OCI-LY1 (cell line): ENCODE results near the gene HS3ST2.

Experiments
- H2AFZ ChIP-seq: fragments of 200-600 bp; sonication (generic), shearing (Covaris generic); 2 replicates; pipeline ENCODE4 v1.6.0; 2014; ENCODE audit warnings: antibody characterized with exemption, mild to moderate bottlenecking, low read length
- H3F3A ChIP-seq: fragments of 200-600 bp; sonication (generic), shearing (Covaris generic); 2 replicates; pipeline ENCODE4 v1.6.0; 2014; ENCODE audit warnings: mild to moderate bottlenecking, antibody characterized with exemption, low read length, moderate library complexity; ENCODE audit not compliant: insufficient read depth
- H3K27ac ChIP-seq: fragments of 200-600 bp; sonication (generic); 2 replicates; pipeline ENCODE4 v1.5.1; 2014; ENCODE audit warnings: low read length, mixed run types, mild to moderate bottlenecking, low read depth; ENCODE audit not compliant: poor library complexity, severe bottlenecking
- H3K27me3 ChIP-seq: fragments of 200-600 bp; sonication (generic); 2 replicates; pipeline ENCODE4 v1.6.0; 2014; ENCODE audit warnings: antibody characterized with exemption, mild to moderate bottlenecking, low read length, moderate library complexity; ENCODE audit not compliant: insufficient read depth
- H3K36me3 ChIP-seq: fragments of 200-600 bp; sonication (generic); 2 replicates; pipeline ENCODE4 v1.6.1; 2014; ENCODE audit warnings: mild to moderate bottlenecking, antibody characterized with exemption, low read length, moderate library complexity, mixed read lengths; ENCODE audit not compliant: insufficient read depth
- H3K4me1 ChIP-seq: fragments of 200-600 bp; sonication (generic); 2 replicates; pipeline ENCODE4 v1.5.1; 2014; ENCODE audit warnings: mild to moderate bottlenecking, low read length, moderate library complexity; ENCODE audit not compliant: insufficient read depth, severe bottlenecking
- H3K4me2 ChIP-seq: fragments of 200-600 bp; sonication (generic), shearing (Covaris generic); 2 replicates; pipeline ENCODE4 v1.6.1; 2014; ENCODE audit warnings: low read length
- H3K4me3 ChIP-seq: fragments of 200-600 bp; sonication (generic); 2 replicates; pipeline ENCODE4 v1.5.1; 2014; ENCODE audit warnings: low read length, low read depth, mild to moderate bottlenecking, mixed read lengths; ENCODE audit not compliant: poor library complexity, severe bottlenecking
- H3K79me2 ChIP-seq: fragments of 200-600 bp; shearing (Covaris generic); 2 replicates; pipeline ENCODE4 v1.6.1; 2016; ENCODE audit warnings: mixed run types, low read length, mixed read lengths; ENCODE audit not compliant: insufficient read depth
- H3K9ac ChIP-seq: fragments of 200-600 bp; sonication (generic), shearing (Covaris generic); 2 replicates; pipeline ENCODE4 v1.6.1; 2014; ENCODE audit warnings: mild to moderate bottlenecking, low read length, mixed read lengths
- H3K9me2 ChIP-seq: fragments of 200-600 bp; sonication (generic), shearing (Covaris generic); 2 replicates; pipeline ENCODE4 v1.6.1; 2014; ENCODE audit warnings: low read depth, mild to moderate bottlenecking, low read length, mixed read lengths
- H3K9me3 ChIP-seq: fragments of 200-600 bp; shearing (Covaris generic); 2 replicates; pipeline ENCODE4 v1.6.1; 2014; ENCODE audit warnings: low read length, mixed read lengths
- H4K20me1 ChIP-seq: fragments of 200-600 bp; sonication (generic), shearing (Covaris generic); 2 replicates; pipeline ENCODE4 v1.6.0; 2016; ENCODE audit warnings: mild to moderate bottlenecking, low read length; ENCODE audit not compliant: insufficient read depth
- CTCF ChIP-seq: fragments of 200-600 bp; sonication (generic), shearing (Covaris generic); IDR thresholded peaks from 2 replicates; pipeline ENCODE4 v1.5.1; 2017; ENCODE audit warnings: mild to moderate bottlenecking, antibody characterized with exemption, low read length, moderate library complexity, mixed read lengths
- EZH2 ChIP-seq: fragments of 200-600 bp; sonication (generic), shearing (Covaris generic); IDR thresholded peaks from 2 replicates; pipeline ENCODE4 v1.8.0; 2017; ENCODE audit warnings: borderline replicate concordance, mixed run types, mild to moderate bottlenecking, antibody characterized with exemption, low read length, moderate library complexity, mixed read lengths

The HS3ST2 gene

DNA sequence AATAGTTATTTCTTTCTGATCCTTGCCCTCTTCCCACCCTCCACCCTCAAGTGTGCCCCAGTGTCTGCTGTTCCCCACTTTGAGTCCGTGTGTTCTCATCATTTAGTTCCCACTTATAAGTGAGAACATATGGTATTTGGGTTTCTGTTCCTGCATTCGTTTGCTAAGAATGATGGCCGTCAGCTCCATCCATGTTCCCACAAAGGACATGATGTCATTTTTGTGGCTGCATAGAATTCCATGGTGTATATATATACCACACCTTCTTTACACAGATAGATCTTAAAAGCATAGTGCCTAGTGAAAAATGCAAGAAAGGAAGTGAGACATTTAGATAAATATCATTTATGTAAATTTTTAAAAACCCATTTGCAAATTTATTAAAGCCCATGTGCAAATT is 33.1 kb downstream of the HS3ST2 start:
- no peak overlapping the region for H3K27ac ChIP-seq
- no peak overlapping the region for H3K4me3 ChIP-seq
- H3K9me3 ChIP-seq = no peaks in the 10 kb centered on the region
- no peak overlapping the region for H3K4me2 ChIP-seq
- H3K27me3 ChIP-seq = no peaks in the 10 kb centered on the region
- TF ChIP-seq EZH2 (no peak), CTCF (no peak)
- H2AFZ ChIP-seq = no peak overlapping the region
- no peaks in the 10 kb centered on the region for H3K9me2 ChIP-seq
- no peak overlapping the region for H3K9ac ChIP-seq
- no peaks in the 10 kb centered on the region for H3K79me2 ChIP-seq
- no peaks in the 10 kb centered on the region for H3F3A ChIP-seq
- no peaks in the 10 kb centered on the region for H3K4me1 ChIP-seq
- no peaks in the 10 kb centered on the region for H3K36me3 ChIP-seq
- H4K20me1 ChIP-seq = no peaks in the 10 kb centered on the region

DNA sequence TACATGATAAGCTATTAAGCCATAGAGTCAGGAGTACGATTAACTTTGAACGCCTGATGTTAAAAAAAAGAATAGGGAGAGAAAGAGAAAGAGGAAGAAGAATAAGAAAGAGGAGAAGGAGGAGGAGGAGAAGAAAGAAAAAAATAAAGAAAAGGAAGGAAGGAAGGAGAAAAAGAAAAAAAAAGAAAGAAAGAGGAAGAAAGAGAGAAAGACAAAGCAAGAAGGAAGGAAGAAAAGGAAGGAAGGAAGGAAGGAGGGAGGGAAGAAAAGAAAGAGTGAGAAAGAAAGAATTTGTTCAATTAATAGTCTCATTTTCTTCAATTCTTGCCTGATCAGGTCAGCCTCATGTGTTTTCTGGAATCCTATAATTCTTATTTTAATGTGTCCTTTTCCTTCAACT is 33.7 kb downstream of the HS3ST2 start:
- Histone ChIP-seq H3K4me1 (no peaks in the 10 kb centered on the region), H3K4me3 (no peak overlapping the region), H4K20me1 (no peaks in the 10 kb centered on the region), H3K27ac (no peak overlapping the region), H3K9me2 (no peaks in the 10 kb centered on the region), H3K79me2 (no peaks in the 10 kb centered on the region), H2AFZ (no peak overlapping the region), H3F3A (no peaks in the 10 kb centered on the region), H3K9ac (no peak overlapping the region), H3K27me3 (no peaks in the 10 kb centered on the region), H3K36me3 (no peaks in the 10 kb centered on the region), H3K4me2 (no peak overlapping the region), H3K9me3 (no peaks in the 10 kb centered on the region)
- TF ChIP-seq CTCF (no peak), EZH2 (no peak)

GRCh38 chr16:22848451-22848850 is 34.5 kb downstream of the HS3ST2 start:
- no peaks in the 10 kb centered on the region for H3K36me3 ChIP-seq
- TF ChIP-seq CTCF (no peak), EZH2 (no peak)
- H3F3A ChIP-seq = no peaks in the 10 kb centered on the region
- H3K27me3 ChIP-seq = no peaks in the 10 kb centered on the region
- H3K4me2 ChIP-seq = no peak overlapping the region
- H3K4me3 ChIP-seq = no peak overlapping the region
- H4K20me1 ChIP-seq = no peaks in the 10 kb centered on the region
- H3K9me2 ChIP-seq = no peaks in the 10 kb centered on the region
- H3K27ac ChIP-seq = no peak overlapping the region
- no peaks in the 10 kb centered on the region for H3K4me1 ChIP-seq
- no peaks in the 10 kb centered on the region for H3K9me3 ChIP-seq
- H2AFZ ChIP-seq = no peak overlapping the region
- H3K9ac ChIP-seq = no peak overlapping the region
- no peaks in the 10 kb centered on the region for H3K79me2 ChIP-seq
